GM12878 (cell line): ENCODE data around the gene DPF3.

Experiments used
- CTCF ChIP-seq, 3 experiments: IDR thresholded peaks in 2 of 3; conservative IDR thresholded peaks in 1 of 3; 2 replicates each; pipeline ENCODE4 v1.5.1; 2011; ENCODE audit warnings: low read depth in 3 of 3, low read length in 3 of 3, mild to moderate bottlenecking in 3 of 3, control low read depth in 2 of 3, moderate library complexity in 2 of 3, inconsistent platforms in 1 of 3, mixed read lengths in 1 of 3; ENCODE audit not compliant: control insufficient read depth in 2 of 3, insufficient read depth in 1 of 3; ENCODE audit errors: extremely low read depth in 1 of 3
- E2F8 ChIP-seq: fragments of 450-650 bp; IDR thresholded peaks from 2 replicates; pipeline ENCODE4 v1.6.1; 2018; ENCODE audit warnings: mild to moderate bottlenecking, low read depth, moderate library complexity; ENCODE audit not compliant: partially characterized antibody
- FOS ChIP-seq: IDR thresholded peaks from 3 replicates; pipeline ENCODE4 v1.6.1; 2011; ENCODE audit warnings: borderline replicate concordance; ENCODE audit not compliant: insufficient read length; ENCODE audit errors: extremely low read depth
- GABPA ChIP-seq: IDR thresholded peaks from 2 replicates; pipeline ENCODE4 v1.6.1; 2014; ENCODE audit warnings: antibody characterized with exemption, low read depth, mild to moderate bottlenecking, inconsistent platforms
- HDAC2 ChIP-seq: fragments of 200-600 bp; sonication (generic); IDR thresholded peaks from 2 replicates; pipeline ENCODE4 v1.6.1; 2017
- KDM1A ChIP-seq: fragments of 200-600 bp; sonication (generic); IDR thresholded peaks from 2 replicates; pipeline ENCODE4 v1.6.1; 2016; ENCODE audit warnings: borderline replicate concordance
- NKRF ChIP-seq: fragments of 450-650 bp; conservative IDR thresholded peaks from 2 replicates; pipeline ENCODE4 v1.6.1; 2017; ENCODE audit warnings: mild to moderate bottlenecking, moderate library complexity
- RBBP5 ChIP-seq: fragments of 200-600 bp; sonication (generic); conservative IDR thresholded peaks from 2 replicates; pipeline ENCODE4 v1.6.1; 2016
- SIN3A ChIP-seq: IDR thresholded peaks from 2 replicates; pipeline ENCODE4 v1.6.1; 2012; ENCODE audit warnings: low read depth, low read length, improper control_type of control experiment
- SMC3 ChIP-seq: IDR thresholded peaks from 2 replicates; pipeline ENCODE4 v1.6.1; 2011; ENCODE audit warnings: low read length, improper control_type of control experiment, borderline replicate concordance
- ZNF24 ChIP-seq: fragments of 450-650 bp; IDR thresholded peaks from 2 replicates; pipeline ENCODE4 v1.6.1; 2017; ENCODE audit warnings: antibody characterized with exemption, mild to moderate bottlenecking

GRCh38 chr14:72756967-72757366, 136.9 kb downstream of the DPF3 start:
- TF ChIP-seq NKRF (no peak), FOS (no peak), CTCF (IDR thresholded peaks at IDR 0.05 in 2 of 3, conservative IDR thresholded peaks at IDR 0.05 in 1 of 3; ENCODE audit: control insufficient read depth in 2 of 3, extremely low read depth in 1 of 3, insufficient read depth in 1 of 3, low read depth in 3 of 3, low read length in 3 of 3) (no peak), SIN3A (no peak), SMC3 (no peak), HDAC2 (no peak), ZNF24 (no peak), E2F8 (no peak), RBBP5 (no peak), GABPA (no peak), KDM1A (no peak)
